HG02678 (cell line): ENCODE measurements around the gene ANKZF1.
A peak's percentile ranks its signal among the peaks of the same experiment; 100 is the strongest.

Experiments
- ATAC-seq: cut with Tn5 transposase; IDR thresholded peaks from one replicate; pipeline ENCODE4 v1.9.1; 2021; ENCODE audit warnings: mild to moderate bottlenecking, moderate library complexity; ENCODE audit not compliant: unreplicated experiment

The ANKZF1 gene

DNA sequence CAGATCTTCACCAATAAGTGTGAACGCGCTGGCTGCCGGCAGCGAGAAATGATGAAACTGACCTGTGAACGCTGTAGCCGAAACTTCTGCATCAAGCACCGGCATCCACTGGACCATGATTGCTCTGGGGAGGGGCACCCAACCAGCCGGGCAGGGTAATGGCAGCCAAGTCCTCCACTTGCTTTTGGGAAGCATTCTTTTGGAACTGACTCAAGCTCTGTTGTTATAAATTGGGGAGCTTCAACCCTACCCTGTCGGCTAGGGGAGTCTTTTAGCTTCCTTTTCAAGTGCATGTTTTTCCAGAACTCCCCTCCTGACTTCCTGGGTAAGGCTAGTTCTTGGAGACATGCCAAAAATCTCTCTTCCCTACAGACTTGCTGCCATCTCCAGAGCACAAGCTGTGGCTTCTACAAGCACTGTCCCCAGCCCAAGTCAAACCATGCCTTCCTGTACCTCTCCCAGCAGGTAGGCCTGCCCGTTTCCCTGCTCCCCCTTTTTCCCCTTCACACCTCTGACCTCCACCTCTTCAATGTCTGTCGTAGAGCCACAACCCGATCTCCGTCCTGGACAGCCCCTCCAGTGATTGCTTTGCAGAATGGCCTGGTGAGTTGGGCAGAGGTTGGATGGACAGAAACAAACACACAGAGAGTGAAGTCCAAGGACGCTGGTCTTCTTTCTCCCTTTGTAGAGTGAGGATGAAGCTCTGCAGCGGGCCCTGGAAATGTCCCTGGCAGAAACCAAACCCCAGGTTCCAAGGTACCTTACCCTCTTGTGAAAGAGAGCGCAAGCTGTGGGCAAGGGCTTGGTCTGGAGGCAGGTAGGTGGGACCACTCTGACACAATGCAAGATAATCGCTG, 21.5 kb upstream of the ANKZF1 start:
- no peak for ATAC-seq

GRCh38 chr2:219209236-219210195, 20.1 kb upstream of the ANKZF1 start:
- no peak for ATAC-seq

GRCh38 chr2:219210196-219210885, 19.3 kb upstream of the ANKZF1 start:
- ATAC-seq: no peak

- no peak for ATAC-seq
Observed at GRCh38 chr2:219210886-219211362, 18.7 kb upstream of the ANKZF1 start.

- ATAC-seq: no peak
Observed at GRCh38 chr2:219213026-219213415, 16.6 kb upstream of the ANKZF1 start.

GRCh38 chr2:219213486-219214071, 16.0 kb upstream of the ANKZF1 start:
- ATAC-seq: no peak

- no peak for ATAC-seq
Observed at GRCh38 chr2:219214141-219214540, 15.5 kb upstream of the ANKZF1 start.

DNA sequence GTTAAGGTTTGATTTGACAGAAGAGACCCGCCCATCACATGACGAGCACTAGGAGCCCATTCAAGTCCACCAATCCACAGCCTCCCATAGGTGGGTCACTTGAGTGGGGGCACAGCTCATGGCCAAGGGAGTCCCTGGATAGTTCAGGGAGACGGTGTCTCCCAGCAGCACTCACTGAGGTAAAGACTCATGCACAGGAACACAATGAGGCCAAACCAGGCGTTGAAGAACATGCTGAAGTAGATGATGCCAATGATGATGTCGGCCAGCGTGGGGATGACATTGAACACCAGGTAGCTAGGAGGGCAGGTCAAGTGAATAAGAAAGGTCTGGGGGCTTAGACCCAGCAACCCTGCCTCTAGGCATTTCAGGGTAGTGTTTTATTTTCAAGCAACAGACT, 14.8 kb upstream of the ANKZF1 start:
- ATAC-seq: no peak

DNA sequence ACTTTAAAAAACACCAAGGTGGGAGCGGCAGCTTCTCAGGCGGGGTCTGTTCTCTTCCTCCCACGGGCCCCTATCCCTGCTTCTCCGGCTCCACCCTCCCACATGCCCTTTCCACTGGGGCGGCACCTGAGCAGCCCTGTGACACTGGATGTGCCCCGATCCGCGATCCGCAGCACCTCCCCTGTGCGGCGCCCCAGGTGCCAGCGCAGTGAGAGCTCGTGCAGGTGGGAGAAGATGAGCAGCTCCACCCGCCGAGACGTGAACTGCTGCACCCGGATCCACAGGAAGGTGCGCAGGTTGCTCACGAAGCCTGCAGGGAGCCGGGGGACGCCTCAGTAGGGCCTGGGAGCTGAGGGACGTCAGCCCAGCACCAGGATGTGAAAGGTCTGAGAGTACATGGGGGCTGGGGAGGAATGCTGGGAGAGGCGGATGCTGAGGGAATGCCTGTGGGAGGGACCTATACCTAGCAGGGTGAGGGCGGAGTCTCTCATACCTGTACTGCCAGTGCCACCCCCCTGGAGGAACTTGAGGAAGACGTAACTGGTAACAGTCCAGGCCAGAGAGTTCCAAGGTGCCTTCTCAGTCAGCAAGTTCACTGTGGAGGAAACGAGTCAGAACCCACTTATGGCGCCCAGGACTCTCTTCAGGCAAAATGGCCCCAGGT, 13.6 kb upstream of the ANKZF1 start:
- no peak for ATAC-seq

DNA sequence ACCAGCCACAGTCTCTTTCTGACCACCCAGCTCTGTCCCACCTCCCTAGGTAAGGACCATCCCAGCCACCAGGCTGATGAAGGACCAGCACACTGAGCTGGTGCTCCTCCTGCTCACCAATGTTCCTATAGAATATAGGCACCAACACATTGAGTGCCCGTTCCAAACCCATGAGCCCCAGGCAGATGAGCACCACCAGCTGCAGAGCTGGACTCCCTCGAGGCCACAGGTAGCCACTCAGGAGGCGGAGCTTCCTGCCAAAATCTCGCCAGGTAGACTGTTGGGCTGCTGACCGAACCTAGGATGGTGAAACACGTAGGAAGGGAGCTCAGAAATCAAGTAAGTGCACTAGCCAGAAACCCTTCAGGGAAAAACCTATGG, 13.1 kb upstream of the ANKZF1 start:
- no peak for ATAC-seq

DNA sequence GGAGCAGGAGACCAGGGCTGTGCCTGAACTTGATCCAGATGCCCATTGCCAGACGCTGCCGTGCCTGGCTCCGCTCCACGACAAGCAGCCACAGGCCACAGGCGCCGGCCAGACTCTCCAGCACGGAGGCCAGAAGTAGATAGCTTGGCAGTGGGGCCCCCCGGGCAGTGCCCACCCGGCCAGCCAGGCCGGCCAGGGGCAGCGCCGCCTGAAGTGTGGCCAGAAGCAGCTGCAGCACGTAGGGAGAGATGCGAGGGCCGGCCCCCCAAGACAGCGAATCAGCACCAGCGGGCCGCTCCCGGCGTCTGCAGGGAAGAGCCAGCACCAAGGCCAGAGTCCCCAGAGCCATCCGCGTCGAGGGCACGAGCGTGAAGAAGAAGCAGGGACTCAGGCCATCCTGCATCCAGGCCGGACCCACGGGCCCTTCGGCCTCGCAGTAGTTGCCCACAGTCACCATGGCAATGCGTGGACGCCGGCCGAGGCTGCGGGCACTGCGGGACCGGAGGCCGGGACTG, 11.3 kb upstream of the ANKZF1 start:
- ATAC-seq: peak; percentile 21

DNA sequence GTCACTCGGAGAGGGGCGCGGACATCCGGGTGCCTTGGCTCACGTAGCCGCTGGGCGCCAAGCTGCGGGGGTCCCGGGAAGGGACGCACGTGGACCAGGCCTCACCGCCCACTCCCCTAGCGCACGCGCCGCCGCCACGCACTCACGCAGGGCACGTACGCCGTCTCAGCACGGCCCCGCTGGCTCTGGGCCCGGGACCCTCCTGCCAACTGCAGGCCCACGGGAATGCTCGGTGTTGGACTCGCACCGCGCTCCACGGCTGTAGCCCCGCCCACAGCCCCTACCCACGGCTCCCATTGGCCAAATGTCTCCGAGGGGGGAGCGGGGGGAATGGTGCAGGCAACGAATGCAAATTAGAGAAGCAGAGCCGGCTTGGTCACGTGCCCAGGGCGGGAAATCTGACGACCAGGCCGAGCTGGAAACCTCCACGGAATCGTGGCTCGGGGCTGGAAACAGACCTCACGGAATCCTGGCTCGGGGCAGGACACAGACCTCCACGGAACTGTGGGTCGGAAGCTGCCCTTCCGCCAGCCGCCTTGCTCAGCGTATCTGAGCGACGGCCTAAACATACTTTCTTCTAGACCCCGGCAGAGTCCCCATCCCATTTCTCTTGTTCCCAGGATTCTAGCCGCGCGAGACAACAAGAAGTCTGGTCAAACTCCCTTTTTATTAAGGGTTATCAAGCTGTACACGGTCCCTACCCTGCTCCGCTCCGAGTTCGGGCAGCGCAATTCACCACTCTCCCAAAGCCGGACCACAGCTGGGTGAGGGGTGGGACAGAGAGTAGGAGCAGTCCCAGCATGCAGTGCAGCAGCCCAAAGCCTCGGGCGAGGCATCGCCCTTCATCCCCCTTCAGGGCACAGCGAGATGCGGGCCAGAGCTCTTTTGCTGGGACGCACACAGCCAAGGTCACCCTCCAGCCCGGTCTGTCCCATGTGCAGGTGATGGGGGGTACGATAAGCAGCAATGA, 10.6 kb upstream of the ANKZF1 start, which contains the start of gene ABCB6:
Gene ABCB6, minus strand, starts transcription at position 227 of the 970 bp plus-strand sequence. CDS start 285 bp downstream, outside the sequence.
- ATAC-seq: peak; percentile 80

- no peak for ATAC-seq
Observed at GRCh38 chr2:219219784-219220532, 9.6 kb upstream of the ANKZF1 start.

GRCh38 chr2:219220652-219221402, 8.8 kb upstream of the ANKZF1 start:
- no peak for ATAC-seq

GRCh38 chr2:219221957-219222518, 7.6 kb upstream of the ANKZF1 start:
- ATAC-seq: no peak

DNA sequence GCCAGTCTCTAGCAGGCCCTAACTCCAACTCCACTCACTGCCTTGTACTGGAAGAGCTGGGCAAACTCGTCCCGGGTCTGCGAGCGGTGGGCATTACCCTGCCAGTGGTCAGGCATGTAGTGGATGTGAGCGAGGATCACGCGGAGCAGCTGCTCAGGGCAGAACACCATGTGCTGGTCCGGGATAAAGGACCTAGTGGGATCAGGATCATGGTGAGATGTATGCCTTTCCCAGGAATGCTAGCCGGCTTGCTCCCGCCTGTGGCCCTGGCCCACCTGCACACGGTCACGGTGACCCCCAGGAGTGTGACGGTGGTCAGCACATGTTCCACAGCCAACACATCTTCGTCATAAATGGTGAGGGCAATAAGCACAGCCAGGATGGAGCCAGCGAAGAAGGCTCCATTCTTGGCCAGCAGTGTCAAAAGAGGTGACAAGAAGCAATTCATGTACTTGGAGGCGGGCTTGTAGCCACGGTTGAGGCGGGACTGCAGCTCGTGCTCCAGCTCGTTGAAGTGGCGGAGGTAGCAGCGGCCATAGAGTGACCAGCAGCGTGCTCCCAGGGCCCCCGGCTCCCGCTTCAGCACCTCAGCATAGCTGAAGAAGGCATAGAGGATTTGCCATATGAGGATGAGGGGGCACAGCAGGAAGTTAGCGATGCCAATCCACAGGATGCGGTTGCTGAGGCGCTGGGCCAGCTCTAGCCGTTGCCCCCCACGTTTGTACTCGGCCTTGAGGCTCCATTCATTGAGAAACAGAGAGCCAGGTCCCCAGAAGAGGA, 5.6 kb upstream of the ANKZF1 start:
- no peak for ATAC-seq
